Lower leg skin (tissue), 4 donors: ENCODE results near the gene RBMY1A1. TPM values are rescaled to one million over a fixed set of nuclear protein-coding genes. Genes with fewer than 3 reads are reported as not detected.
"Not testable (repeated sequence)": the region's sequence is repeated elsewhere in the genome, so short reads cannot be mapped to it uniquely, and the experiment has no call there.

ENCODE experiments used
- DNase-seq, 2 donors: peaks; one replicate each; pipeline ENCODE4 v3.0.0-alpha.2; 2019; ENCODE audit warnings: low spot score in 2 of 2
- H3K4me3 ChIP-seq: fragments of 200-600 bp; sonication (generic); 2 replicates; pipeline ENCODE4 v1.5.1; 2017; ENCODE audit warnings: mild to moderate bottlenecking, low read depth; ENCODE audit not compliant: poor library complexity, severe bottlenecking
- CTCF ChIP-seq, 3 donors: fragments of 450-650 bp; IDR thresholded peaks; one replicate each; pipeline ENCODE4 v1.5.1; 2016; ENCODE audit warnings: antibody characterized with exemption in 3 of 3, mild to moderate bottlenecking in 3 of 3, moderate library complexity in 2 of 3
- POLR2A ChIP-seq, 2 donors: fragments of 450-650 bp; IDR thresholded peaks; one replicate each; pipeline ENCODE4 v1.6.1; 2016 to 2017; ENCODE audit warnings: antibody characterized with exemption in 2 of 2, mild to moderate bottlenecking in 1 of 2, moderate library complexity in 1 of 2
- WGBS, 2 donors: methylation state at CpG; one replicate each; pipeline ENCODE4 v1.1.5; 2018; 5-methylcytosine and 5-hydroxymethylcytosine counted together
- intact Hi-C: fragments of 100-400 bp; cut with DNase I; formaldehyde crosslinking; loops from one replicate; pipeline ENCODE4 v1.15.0; 2023; ENCODE audit warnings: low total_unique reads
- total RNA-seq, 4 donors: library from RNA; depleted of rRNA; stranded (reverse); fragments of >200 nt; gene quantifications; one replicate each; pipeline ENCODE4 v1.1.0, GENCODE V29; 2016

RBMY1A1 gene
- total RNA-seq, result not detected

- DNase-seq, intact Hi-C loops, H3K4me3 ChIP-seq: not testable (repeated sequence)
- WGBS, 2 donors, result no CpG with 5 or more reads among the region's 28 CpGs
Measured at GRCh38 chrY:21534579-21534978, at the start of gene RBMY1A1. Gene RBMY1A1 (plus strand): TSS chrY:21534879. CDS start chrY:21536892, 2,013 bp downstream.

GRCh38 chrY:21511038-21511437 is 23.6 kb upstream of the RBMY1A1 start, which contains the start of gene RBMY1B:
Gene RBMY1B (plus strand): TSS chrY:21511338. CDS start chrY:21513351, 2,013 bp downstream.
- intact Hi-C loops, DNase-seq, H3K4me3 ChIP-seq: not testable (repeated sequence)
- WGBS, 2 donors, result no CpG with 5 or more reads among the region's 28 CpGs

GRCh38 chrY:21559316-21559984 is 24.8 kb downstream of the RBMY1A1 start:
- H3K4me3 ChIP-seq, intact Hi-C loops: not testable (repeated sequence)
- no CpG with 5 or more reads among the region's 5 CpGs for WGBS, 2 donors

GRCh38 chrY:21585449-21585848 is 50.8 kb downstream of the RBMY1A1 start:
- WGBS, 2 donors, result 66% methylated on average over 6 of the region's 6 CpGs; no CpG with 5 or more reads in 1 of the 2 donors
- TF ChIP-seq CTCF (IDR thresholded peaks at IDR 0.05) (no peak), POLR2A (IDR thresholded peaks at IDR 0.05) (no peak)

More at GRCh38 chrY:21559316-21559984, 24.8 kb downstream of the RBMY1A1 start:
- DNase-seq, result not testable (repeated sequence)

GRCh38 chrY:21586454-21586853 is 51.8 kb downstream of the RBMY1A1 start:
- intact Hi-C loops, DNase-seq, H3K4me3 ChIP-seq: not testable (repeated sequence)
- WGBS, 2 donors, result 76% methylated on average over 6 of the region's 6 CpGs; no CpG with 5 or more reads in 1 of the 2 donors

More at GRCh38 chrY:21585449-21585848, 50.8 kb downstream of the RBMY1A1 start:
- DNase-seq, result no peak
- intact Hi-C loops, result no loop called here
- H3K4me3 ChIP-seq, result no peak overlapping the region

GRCh38 chrY:21592059-21592458 is 57.4 kb downstream of the RBMY1A1 start:
- TF ChIP-seq CTCF (IDR thresholded peaks at IDR 0.05) (no peak), POLR2A (IDR thresholded peaks at IDR 0.05) (no peak)
- 63% methylated on average over 5 of the region's 6 CpGs; no CpG with 5 or more reads in 1 of the 2 donors for WGBS, 2 donors
- intact Hi-C loops, result no loop called here
- DNase-seq, result no peak
- no peak overlapping the region for H3K4me3 ChIP-seq

GRCh38 chrY:21596287-21596686 is 61.6 kb downstream of the RBMY1A1 start:
- WGBS, 2 donors, result 87% methylated on average over 10 of the region's 16 CpGs; no CpG with 5 or more reads in 1 of the 2 donors
- DNase-seq, intact Hi-C loops, H3K4me3 ChIP-seq: not testable (repeated sequence)

Other genes starting within 250 kb of the RBMY1A1 start
- gene RBMY1B, start 23.5 kb upstream of the RBMY1A1 start, total RNA-seq, result not detected